Epithelial cell of prostate (primary cell): Measurements from ENCODE around the gene DISP3.

Source experiments
- DNase-seq: peaks from one replicate; pipeline ENCODE4 v3.0.0-alpha.2; 2011; ENCODE audit warnings: low read depth, low spot score
- H3K27ac ChIP-seq: fragments of 450-650 bp; 2 replicates; pipeline ENCODE4 v1.5.1; 2017; ENCODE audit warnings: mild to moderate bottlenecking

DISP3 gene

DNA sequence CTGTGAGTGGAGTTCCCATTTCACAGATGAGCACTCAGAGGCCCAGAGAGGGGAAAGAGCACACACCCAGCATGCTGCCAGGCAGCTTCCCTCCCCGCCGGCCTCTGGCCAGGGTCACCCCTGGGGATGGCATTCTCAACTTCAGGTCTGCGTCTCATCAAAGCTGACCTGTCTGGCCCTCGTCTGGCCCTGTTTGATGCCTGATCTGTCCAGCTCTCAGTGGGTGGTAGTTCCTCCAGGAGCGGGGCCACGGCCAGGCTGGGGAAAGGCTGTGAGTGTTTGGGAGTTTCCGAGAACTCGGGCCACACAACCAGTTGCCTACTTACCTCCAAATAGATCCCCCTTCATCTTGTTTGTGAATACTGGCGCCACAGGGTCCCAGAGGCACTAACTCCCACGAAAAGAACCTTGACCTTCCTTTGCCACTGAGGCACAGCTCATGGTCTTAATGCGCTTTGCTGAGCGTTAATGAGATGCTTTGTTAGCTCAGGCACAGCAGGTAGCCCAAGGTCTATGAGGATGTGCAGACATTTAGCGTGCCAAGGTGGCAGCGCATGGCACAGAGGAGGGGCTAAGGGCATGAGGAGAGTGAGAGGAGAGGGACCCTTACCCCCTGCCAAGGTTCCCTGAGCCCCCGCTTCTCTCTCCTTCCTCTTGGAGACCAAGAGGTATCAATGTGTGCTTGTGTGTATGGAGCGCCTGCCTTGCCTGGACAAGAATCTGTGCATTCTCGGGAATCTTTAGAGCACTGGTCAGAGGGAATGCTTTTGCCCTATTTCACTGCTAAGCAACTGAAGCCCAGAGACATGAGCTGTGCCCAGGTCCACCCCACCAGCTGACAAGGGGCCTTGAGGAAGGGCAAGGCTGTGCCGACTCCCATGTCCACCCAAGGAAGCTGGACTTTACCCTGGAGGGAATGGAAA, 61.2 kb downstream of the DISP3 start:
- no peak for DNase-seq
- H3K27ac ChIP-seq = no peak overlapping the region

DNA sequence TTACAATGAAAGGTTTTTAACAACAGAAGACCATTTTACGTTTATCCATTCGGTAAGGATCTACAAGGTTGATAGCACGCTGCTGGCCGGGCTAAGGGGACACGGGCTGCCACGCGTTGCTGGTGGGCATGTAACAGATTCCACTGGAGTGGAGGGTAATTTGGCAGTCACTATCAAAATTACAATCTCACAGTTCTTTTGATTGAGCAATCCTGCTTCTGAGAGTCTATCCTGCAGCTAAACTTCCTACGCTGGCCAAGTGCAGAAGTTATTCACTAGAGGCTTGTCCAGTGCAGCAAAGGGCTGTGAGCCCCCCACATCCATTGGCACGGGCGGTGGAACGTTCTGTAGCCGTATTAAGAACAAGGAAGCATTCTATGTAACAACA, 61.8 kb downstream of the DISP3 start:
- no peak overlapping the region for H3K27ac ChIP-seq
- DNase-seq = no peak

DNA sequence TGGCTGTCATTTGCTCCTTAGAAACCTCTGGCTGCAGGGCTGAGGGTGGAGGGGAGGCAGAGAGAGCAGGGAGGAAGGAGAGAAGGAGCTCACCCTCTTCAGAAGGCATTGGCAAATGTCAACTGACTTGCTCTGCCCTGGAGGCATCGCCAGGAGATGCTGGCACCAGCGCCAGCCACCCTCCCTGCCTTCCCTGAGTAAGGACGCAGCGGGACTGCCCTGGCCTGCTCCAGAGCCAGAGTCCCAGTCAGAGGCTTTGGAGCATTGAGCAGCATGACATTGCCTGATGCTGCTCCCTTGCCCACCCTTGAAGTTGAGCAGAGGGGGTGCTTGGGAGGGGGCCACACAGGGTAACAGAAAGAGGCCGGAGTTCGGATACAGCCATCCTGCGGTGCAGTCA, 62.3 kb downstream of the DISP3 start:
- DNase-seq = no peak
- no peak overlapping the region for H3K27ac ChIP-seq

DNA sequence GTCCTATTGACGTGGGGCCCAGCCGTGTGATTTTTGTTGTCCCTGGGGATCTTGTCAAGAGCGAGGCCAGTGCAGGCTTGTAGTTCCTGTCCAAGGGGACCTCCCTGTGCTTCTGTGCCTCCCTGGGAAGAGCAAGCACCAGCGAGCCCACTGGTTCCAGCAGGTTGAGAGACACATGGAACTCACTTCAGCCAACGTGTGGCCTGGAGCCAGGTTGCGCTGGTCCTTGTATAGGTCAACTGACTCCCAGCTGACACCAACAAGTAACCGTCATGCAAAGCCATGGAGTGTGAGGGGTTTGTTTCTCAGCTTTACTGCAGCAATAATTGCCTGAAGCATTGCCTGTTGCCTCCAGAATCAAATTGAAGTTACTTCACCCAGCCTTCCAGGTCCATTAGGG, 63.0 kb downstream of the DISP3 start:
- no peak for DNase-seq
- H3K27ac ChIP-seq = no peak overlapping the region

DNA sequence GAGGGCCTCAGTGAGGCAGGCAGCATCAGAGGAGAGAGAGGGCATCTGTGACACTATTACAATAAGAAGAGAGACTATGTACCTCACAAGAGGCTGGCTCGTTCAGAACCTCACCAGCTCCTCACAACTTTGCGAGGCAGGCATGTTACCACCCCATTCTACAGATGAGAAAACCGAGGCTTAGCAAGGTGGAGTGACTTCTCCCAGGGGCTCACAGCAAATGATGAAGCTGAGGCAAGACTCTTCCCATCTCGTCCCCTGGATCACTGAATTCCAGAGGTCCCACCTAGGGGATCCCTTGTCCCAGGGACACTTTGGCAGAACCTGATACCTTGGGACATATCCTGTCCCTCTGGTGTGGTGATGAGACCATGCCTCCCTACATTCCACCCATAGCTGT, 64.4 kb downstream of the DISP3 start:
- H3K27ac ChIP-seq = no peak overlapping the region
- DNase-seq = no peak

DNA sequence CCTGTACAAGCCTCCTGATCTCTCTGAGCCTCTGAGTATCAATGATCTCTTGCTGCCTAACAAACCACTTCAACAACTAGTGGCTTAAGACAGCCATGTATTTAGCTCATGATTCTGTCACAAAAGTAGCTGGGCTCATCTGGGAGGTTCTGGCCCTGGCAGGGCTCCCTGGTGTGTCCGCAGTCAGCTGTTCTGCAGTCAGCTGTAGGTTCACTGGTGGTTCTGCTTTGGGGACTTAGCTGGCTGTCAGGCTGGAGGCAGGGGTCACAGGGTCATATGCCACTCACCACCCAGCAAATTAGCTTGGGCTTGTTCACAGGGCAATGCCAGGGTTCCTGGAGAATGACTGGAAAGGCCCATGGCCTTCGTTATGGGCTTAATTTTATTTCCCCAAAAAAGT, 64.8 kb downstream of the DISP3 start:
- H3K27ac ChIP-seq = no peak overlapping the region
- no peak for DNase-seq

DNA sequence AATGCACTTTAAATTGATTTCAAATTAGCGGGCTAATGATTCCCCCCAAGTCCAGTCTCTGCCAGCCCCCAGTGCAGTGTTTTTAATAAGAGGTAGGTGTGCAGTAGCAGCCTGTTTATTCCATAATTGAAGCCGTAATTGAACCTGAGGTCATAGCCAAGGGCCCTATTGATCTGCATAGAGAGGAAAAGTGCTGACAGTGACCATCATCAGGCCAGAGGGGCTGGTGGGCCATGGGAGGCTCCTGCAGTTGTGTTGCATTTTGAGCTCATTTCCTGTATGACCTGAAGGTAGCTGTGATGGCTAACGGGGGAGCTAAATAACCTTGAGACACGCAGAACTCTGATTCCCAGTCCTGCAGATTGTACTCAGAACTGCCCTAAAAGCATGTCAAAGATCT, 67.5 kb downstream of the DISP3 start:
- no peak for DNase-seq
- no peak overlapping the region for H3K27ac ChIP-seq

DNA sequence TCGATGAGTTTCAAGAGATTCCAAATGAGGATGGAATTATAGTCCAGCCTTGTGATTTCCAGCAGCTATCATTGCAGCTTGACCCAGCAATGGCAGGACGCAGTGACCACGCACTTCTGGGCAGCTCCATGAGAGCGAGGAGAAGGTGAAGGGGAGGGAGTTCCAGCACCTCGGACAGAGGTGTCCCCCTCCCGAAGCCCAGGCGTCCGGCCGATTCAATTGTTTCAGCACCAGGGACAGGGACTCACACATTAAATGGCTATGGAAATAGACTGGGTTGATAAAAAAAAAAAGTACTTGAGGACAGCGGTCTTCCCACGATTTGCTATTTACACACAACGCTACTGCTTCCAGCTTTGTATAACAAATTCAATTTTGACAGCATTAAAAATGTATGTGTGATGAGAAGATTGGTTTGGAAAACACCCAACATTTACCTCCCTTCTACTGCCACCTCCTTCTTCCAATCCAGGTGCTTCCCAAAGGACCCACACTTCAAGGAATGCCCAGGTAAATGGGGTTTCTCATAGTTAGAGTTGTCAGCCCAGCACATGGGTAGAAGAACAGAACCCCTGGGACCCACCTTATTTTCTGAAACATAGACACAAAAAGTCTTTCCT, 71.8 kb downstream of the DISP3 start:
- DNase-seq = no peak
- no peak overlapping the region for H3K27ac ChIP-seq

DNA sequence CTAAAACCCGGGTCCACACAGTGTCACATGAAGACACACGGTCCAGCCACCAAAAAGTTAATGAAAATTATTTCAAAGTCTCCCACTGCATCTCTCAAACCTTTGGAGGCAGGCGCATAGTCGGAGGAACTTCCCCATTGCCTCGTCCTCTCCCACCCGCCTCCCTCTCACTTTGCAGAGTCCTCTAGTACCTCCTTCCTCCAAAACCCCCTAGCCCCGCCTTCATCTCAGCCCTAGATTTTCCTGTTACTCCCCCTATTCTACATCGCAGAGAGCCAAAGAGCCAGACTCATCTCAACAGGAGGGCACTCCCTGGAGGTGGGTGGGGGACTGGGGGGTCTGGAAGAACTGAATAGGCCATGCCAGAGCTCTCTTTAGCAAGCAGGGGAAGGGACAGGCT, 79.3 kb downstream of the DISP3 start:
- H3K27ac ChIP-seq = no peak overlapping the region
- DNase-seq = no peak

DNA sequence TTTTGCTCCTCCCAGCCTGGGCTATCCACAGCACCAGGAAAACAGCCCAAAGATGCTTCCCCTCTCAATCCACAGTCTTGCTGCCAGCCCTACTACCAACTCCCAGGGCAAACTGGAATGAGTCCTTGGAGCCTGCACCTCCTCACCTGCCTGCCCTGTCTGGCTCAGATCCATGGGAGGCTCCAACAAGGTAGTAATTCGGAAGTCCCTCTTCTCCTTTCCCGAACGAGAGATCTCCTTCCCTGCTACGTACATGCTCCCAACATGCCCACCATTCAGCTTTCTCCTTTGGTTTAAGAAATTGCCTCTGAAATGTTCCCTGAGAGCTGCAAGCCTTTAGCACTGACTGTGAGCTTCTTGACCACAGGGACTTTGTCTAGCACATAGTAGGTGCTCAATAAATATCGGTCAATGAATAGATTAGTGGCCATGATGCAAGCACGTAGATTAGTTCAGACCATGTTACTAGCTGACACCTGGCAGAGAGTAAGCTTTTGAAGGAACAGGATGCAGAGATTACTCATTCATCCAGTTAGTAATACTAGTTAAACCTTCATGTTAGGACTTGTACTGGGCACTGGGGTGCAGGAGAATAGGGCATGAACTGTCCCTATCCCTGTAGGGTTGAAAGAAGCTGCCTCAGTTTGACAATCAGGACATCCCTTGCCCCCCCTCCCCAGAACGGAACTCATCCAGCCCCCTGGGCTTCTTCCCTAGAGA, 80.1 kb downstream of the DISP3 start:
- H3K27ac ChIP-seq = no peak overlapping the region
- no peak for DNase-seq

DNA sequence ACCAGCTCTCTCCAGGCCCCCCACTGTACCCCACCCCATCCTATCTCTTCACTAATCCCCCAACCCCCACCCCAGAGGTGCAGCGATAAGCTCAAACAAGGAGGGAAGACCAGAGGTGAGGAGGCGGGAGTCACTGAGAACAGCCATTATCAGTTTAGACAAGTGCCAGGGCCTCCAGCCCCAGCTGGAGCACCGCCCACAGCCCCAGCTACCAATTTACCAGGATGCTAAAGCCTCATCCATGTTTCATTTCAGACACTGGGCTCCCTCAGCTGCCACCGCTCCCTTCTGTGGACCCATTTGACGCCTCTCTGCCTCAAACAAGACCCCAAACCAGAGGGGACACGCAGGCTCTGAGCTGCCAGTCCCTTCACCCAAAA, 80.6 kb downstream of the DISP3 start:
- H3K27ac ChIP-seq = no peak overlapping the region
- no peak for DNase-seq

DNA sequence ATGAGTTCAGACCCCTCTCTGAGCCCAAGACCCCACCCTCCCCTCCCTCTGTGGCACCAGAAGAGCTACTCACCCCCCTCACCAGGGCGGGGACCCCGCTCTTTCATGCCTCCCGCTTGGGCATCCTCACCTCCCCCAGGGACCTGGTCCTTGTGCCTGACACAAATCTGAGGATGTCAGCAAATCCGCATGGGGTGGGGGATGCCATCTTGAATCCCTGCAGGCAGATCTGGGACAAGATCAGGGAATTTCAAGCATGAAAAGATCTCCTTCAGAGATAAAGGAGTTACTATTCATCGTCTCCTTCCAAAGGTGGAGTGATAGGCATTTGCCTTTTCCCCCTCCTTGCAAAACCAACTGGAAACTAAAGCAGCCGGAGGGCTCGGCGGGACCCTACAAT, 81.1 kb downstream of the DISP3 start:
- no peak overlapping the region for H3K27ac ChIP-seq
- DNase-seq = no peak

DNA sequence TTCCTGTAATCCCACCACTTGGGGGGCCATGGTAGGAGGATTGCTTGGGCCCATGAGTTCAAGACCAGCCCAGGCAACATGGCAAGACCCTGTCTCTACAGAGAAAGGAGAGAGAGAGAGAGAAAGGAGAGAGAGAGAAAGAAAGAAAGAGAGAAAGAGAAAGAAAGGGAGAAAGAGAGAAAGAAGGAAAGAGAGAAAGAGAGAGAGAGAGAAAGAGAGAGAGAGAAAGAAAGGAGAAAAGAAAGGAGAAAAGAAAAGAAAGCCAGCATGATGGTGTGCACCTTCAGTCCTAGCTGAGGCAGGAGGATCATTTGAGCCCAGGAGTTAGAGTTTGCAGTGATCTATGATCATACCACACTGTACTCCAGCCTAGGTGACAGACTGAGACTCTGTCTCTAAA, 82.8 kb downstream of the DISP3 start:
- DNase-seq = no peak
- H3K27ac ChIP-seq = no peak overlapping the region

DNA sequence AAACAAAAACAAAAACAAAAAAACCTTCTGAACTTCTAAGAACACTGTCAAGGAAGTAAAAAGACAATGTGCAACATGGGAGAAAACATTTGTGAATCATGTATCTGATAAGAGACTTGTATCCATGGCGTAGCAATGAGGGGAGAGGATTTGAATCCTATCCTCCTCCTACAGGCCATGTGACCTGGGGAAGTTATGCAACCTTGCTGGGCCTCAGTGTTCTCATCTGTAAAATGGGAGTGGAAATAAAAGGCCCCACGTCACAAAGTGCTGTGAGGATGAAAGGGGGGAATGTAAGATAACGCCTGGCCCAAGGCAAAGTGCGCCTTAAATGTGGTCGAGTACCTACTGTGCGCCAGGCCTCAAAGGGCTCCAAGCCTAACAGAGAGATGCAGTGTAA, 83.7 kb downstream of the DISP3 start:
- H3K27ac ChIP-seq = no peak overlapping the region
- DNase-seq = no peak

DNA sequence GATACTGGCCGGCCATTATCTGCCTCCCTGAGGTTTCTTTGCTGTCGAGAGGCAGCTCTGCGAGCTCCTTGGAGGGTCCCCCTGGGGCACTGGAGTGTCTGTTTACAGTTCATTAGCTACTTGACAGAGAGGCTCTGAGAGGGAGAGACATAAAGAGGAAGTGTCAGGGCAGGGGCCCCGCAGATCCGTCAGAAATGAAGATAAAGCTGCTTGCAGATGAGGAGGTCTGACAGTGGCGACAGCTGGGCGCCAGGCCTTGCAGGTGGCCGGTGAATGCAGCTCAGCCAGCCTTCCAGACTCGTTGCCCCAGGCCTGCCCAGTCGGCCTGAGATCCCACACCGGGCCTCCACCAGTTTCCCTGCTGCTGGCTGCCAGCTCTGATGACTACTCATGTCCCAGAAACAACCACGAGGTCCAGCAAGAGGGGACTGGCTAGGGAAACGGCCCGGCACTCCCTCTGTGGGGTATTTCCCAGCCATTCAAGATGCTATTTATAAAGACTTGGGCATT, 84.7 kb downstream of the DISP3 start:
- H3K27ac ChIP-seq = peak overlapping the region; percentile 40
- DNase-seq = no peak

DNA sequence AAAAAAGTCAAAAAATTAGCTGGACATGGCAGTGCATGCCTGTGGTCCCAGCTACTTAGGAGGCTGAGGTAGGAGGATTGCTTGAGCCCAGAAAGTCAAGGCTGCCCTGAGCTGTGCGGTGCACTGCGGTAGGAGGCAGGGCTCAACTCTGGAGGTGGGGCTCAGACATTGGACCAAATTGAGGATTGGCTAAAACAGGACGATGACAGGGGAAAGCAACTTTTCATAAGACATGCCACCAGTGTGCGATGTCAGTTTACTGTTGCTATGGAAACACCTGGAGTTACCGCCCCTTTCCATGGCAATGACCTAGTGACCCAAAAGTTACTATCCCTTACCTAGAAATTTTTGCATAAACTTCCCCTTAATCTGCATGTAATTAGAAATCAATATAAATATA, 85.3 kb downstream of the DISP3 start:
- DNase-seq = no peak
- H3K27ac ChIP-seq = peak overlapping the region; percentile 40

DNA sequence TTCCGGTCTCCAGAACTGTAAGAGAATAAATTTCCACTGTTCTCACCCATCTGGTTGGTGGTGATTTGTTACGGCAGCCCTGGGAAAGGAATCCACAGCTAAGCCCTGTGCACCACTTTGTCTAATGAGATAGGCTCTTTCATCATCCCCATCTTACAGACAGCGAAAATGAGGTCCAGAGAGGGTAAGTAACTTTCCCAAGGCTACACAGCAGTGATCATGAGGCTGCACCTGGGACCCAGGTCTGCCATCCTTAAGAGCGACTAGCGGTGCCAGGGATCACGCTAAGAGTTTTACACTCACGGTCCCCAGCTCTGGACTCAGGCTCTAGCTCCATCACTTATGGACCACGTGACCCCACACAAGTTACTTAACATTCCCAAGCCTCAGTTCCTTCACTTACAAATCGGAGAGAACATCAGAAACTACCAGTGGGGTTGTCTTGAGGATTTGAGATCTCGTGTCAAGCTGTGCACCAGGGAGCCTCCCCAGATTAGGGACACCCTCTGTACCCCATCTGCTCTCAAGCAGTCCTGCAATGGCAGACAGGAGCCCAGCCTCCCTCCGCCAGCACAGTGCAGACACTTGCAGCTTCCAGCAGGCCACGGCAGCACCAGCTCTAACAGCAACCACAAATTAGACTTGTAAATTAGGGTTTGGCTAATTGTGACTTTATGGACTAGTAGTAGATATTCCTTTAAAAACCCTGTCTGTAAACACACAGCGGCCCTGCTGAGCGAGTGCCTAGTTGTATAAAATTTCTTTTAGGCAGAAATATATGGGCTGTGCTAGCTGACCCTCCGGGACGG, 87.3 kb downstream of the DISP3 start:
- no peak overlapping the region for H3K27ac ChIP-seq
- DNase-seq = no peak

DNA sequence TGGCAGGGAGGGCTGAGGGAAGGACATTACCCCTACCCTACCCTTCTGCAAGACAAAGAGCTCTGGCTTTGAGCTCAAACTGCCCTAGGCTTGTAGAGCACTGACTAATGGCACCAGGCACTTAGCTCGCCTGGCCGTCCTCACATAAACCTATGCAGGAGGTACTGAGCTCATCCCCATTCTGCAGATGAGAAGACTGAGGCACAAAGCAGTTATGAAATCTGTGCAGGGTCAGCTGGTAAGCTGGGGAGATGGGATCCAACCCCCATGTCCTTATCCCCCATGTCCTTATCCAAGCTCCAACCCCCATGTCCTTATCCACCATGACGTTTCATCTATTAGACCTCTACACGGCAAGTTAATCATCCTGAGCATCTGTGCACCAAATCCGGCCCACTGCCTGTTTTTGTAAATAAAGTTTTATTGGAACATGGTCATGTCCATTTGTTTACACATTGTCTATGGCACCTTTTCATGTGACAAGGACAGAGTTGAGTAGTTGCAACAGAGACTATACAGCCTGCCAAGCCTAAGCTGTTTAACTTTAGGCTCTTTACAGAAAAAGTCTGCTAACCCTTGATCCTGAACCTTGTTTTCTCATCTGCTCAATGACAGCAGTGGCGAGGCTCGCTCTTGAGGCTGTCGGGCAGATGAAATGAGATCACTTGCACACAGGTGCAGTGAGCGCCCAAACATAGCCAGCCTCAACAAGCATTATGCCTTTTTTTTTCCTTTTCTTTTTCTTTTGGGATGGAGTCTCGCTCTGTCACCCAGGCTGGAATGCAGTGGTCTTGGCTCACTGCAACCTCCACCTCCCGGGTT, 88.5 kb downstream of the DISP3 start:
- no peak for DNase-seq
- H3K27ac ChIP-seq = peak overlapping the region; percentile 69

DNA sequence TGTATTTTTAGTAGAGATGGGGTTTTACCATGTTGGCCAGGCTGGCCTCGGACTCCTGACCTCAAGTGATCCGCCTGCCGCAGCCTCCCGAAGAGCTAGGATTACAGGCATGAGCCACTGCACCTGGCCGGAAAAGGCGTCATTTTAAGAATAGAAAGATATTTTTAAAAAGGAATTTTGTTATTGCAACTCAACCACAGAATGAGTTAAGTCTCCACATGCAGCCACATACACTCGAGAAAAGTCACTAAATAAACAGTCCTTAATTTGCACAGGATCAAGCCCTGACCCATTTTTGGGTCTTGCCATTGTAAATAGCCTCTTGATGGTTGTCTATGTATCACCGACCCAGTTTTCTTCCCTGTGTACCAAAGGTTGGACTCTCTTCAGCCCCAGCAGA, 89.7 kb downstream of the DISP3 start:
- no peak for DNase-seq
- H3K27ac ChIP-seq = peak overlapping the region; percentile 69
